ENCODE measurements around the gene TRAPPC13.

GRCh38 chr5:65624571-65625555 lies at the start of gene TRAPPC13, which contains the start of gene SHLD3:
- TF ChIP-seq POLR2A (IDR thresholded peaks at IDR 0.05) (no peak), CTCF (IDR thresholded peaks at IDR 0.05) (no peak), EP300 (IDR thresholded peaks at IDR 0.05) (no peak)
